Colonic mucosa (tissue), 4 donors: ENCODE data around the gene CD160. TPM values are rescaled to one million over a fixed set of nuclear protein-coding genes. Genes with fewer than 3 reads are reported as not detected.
"Not testable (repeated sequence)": the region's sequence is repeated elsewhere in the genome, so short reads cannot be mapped to it uniquely, and the experiment has no call there.

Experiments used
- DNase-seq: peaks from one replicate; pipeline ENCODE4 v3.0.0-alpha.2; 2020
- H3K27ac ChIP-seq: fragments of 200-600 bp; one replicate; pipeline ENCODE4 v1.8.0; 2021
- H3K27me3 ChIP-seq: fragments of 200-600 bp; one replicate; pipeline ENCODE4 v1.8.0; 2021
- H3K36me3 ChIP-seq: fragments of 200-600 bp; one replicate; pipeline ENCODE4 v1.8.0; 2021
- H3K4me1 ChIP-seq: fragments of 200-600 bp; one replicate; pipeline ENCODE4 v1.8.0; 2021; ENCODE audit warnings: mild to moderate bottlenecking
- H3K4me3 ChIP-seq: fragments of 200-600 bp; one replicate; pipeline ENCODE4 v1.8.0; 2021
- H3K9ac ChIP-seq, 2 donors: one replicate each; pipeline ENCODE4 v1.7.0; 2013; ENCODE audit warnings: control low read depth in 2 of 2, low read depth in 2 of 2, low read length in 2 of 2
- H3K9me3 ChIP-seq: fragments of 200-600 bp; one replicate; pipeline ENCODE4 v1.8.0; 2021
- CTCF ChIP-seq: fragments of 200-600 bp; IDR thresholded peaks from one replicate; pipeline ENCODE4 v1.8.0; 2022; ENCODE audit warnings: antibody characterized with exemption, mild to moderate bottlenecking
- intact Hi-C: fragments of 100-400 bp; cut with DNase I; formaldehyde crosslinking; loops from one replicate; pipeline ENCODE4 v1.14.1; 2022
- total RNA-seq, 2 donors: library from RNA; stranded (reverse); fragmentation: NEBNext Ultra II Directional in 1 of 2; extraction: Animal tissue kit (Norgen Biotek cat#: 25700) in 1 of 2; gene quantifications; one replicate each; pipeline ENCODE4 v1.2.1, GENCODE V29; 2021
- donor health status: healthy.
- donor health status: DM: no; HTN: no; CAD: no.
- donor health status: DM: no; HTN: no; CAD: no.

The CD160 gene
- total RNA-seq, 2 donors from 2014 or later: 0.25 to 0.61 TPM

- Histone ChIP-seq H3K27me3 (no peaks in the 10 kb centered on the region), H3K36me3 (no peaks in the 10 kb centered on the region), H3K9ac (no peak overlapping the region), H3K9me3 (no peaks in the 10 kb centered on the region), H3K4me1 (no peaks in the 10 kb centered on the region), H3K27ac (no peak overlapping the region), H3K4me3 (no peak overlapping the region)
- DNase-seq: no peak
- intact Hi-C loops: no loop called here
- no peak for TF ChIP-seq CTCF
Measured at GRCh38 chr1:145758116-145758515, 38.8 kb downstream of the CD160 start.

GRCh38 chr1:145758575-145758974 lies 39.3 kb downstream of the CD160 start:
- Histone ChIP-seq H3K9ac (no peak overlapping the region), H3K27ac (no peak overlapping the region), H3K36me3 (no peaks in the 10 kb centered on the region), H3K9me3 (no peaks in the 10 kb centered on the region), H3K27me3 (no peaks in the 10 kb centered on the region), H3K4me3 (no peak overlapping the region), H3K4me1 (no peaks in the 10 kb centered on the region)
- no peak for TF ChIP-seq CTCF
- DNase-seq: no peak
- intact Hi-C loops: no loop called here

GRCh38 chr1:145759721-145760120 lies 40.4 kb downstream of the CD160 start:
- intact Hi-C loops: no loop called here
- no peaks in the 10 kb centered on the region for H3K36me3 ChIP-seq

GRCh38 chr1:145760395-145760949 lies 41.2 kb downstream of the CD160 start:
- H3K9ac ChIP-seq, H3K36me3 ChIP-seq, H3K4me3 ChIP-seq, H3K27ac ChIP-seq, H3K9me3 ChIP-seq, intact Hi-C loops, H3K27me3 ChIP-seq, DNase-seq, H3K4me1 ChIP-seq: not testable (repeated sequence)

More at GRCh38 chr1:145759721-145760120, 40.4 kb downstream of the CD160 start:
- H3K4me1 ChIP-seq: no peaks in the 10 kb centered on the region
- H3K27ac ChIP-seq: no peak overlapping the region
- TF ChIP-seq CTCF: no peak
- DNase-seq: no peak
- no peaks in the 10 kb centered on the region for H3K27me3 ChIP-seq
- H3K9me3 ChIP-seq: no peaks in the 10 kb centered on the region
- no peak overlapping the region for H3K4me3 ChIP-seq
- H3K9ac ChIP-seq: no peak overlapping the region

- H3K4me3 ChIP-seq, H3K9ac ChIP-seq, H3K27me3 ChIP-seq, H3K9me3 ChIP-seq, H3K27ac ChIP-seq, DNase-seq, intact Hi-C loops, H3K4me1 ChIP-seq, H3K36me3 ChIP-seq: not testable (repeated sequence)
Measured at GRCh38 chr1:145761498-145761897, 42.2 kb downstream of the CD160 start.

GRCh38 chr1:145762001-145762400 lies 42.7 kb downstream of the CD160 start:
- H3K4me3 ChIP-seq, H3K9ac ChIP-seq, H3K4me1 ChIP-seq, intact Hi-C loops, H3K9me3 ChIP-seq, H3K27me3 ChIP-seq, H3K36me3 ChIP-seq, H3K27ac ChIP-seq, DNase-seq: not testable (repeated sequence)

GRCh38 chr1:145764231-145764940 lies 45.1 kb downstream of the CD160 start:
- DNase-seq, H3K27me3 ChIP-seq, H3K4me1 ChIP-seq, H3K4me3 ChIP-seq, intact Hi-C loops, H3K27ac ChIP-seq, H3K36me3 ChIP-seq, H3K9me3 ChIP-seq, H3K9ac ChIP-seq: not testable (repeated sequence)

GRCh38 chr1:145765127-145765526 lies 45.8 kb downstream of the CD160 start:
- intact Hi-C loops, H3K36me3 ChIP-seq, H3K4me1 ChIP-seq, H3K9ac ChIP-seq, H3K4me3 ChIP-seq, H3K27me3 ChIP-seq, H3K9me3 ChIP-seq, H3K27ac ChIP-seq, DNase-seq: not testable (repeated sequence)

GRCh38 chr1:145765585-145766360 lies 46.5 kb downstream of the CD160 start:
- H3K4me1 ChIP-seq, H3K4me3 ChIP-seq, H3K9ac ChIP-seq, DNase-seq, H3K9me3 ChIP-seq, intact Hi-C loops, H3K36me3 ChIP-seq, H3K27ac ChIP-seq, H3K27me3 ChIP-seq: not testable (repeated sequence)

GRCh38 chr1:145766926-145767325 lies 47.6 kb downstream of the CD160 start:
- not testable (repeated sequence) for DNase-seq

More at GRCh38 chr1:145766926-145767325, 47.6 kb downstream of the CD160 start:
- intact Hi-C loops, H3K4me3 ChIP-seq, H3K9ac ChIP-seq, H3K36me3 ChIP-seq, H3K27me3 ChIP-seq, H3K27ac ChIP-seq, H3K4me1 ChIP-seq, H3K9me3 ChIP-seq: not testable (repeated sequence)
